ENCODE results near the gene IMMP2L. TPM values are rescaled to one million over a fixed set of nuclear protein-coding genes. Genes with fewer than 3 reads are reported as not detected.

IMMP2L gene
- total and polyA plus RNA-seq, 4 donors: 9.2 to 34.7 (median 11.1) TPM

GRCh38 chr7:110962826-110963225, 599.5 kb downstream of the IMMP2L start:
- Histone ChIP-seq H3K9me3 (ENCODE audit: control insufficient read depth in 4 of 4, insufficient read depth in 3 of 4, low read length in 3 of 4) (no peaks in the 10 kb centered on the region), H3K4me3 (no peak overlapping the region), H3K27me3 (ENCODE audit: control insufficient read depth in 3 of 3, insufficient read depth in 3 of 3, low read length in 2 of 3) (no peaks in the 10 kb centered on the region), H3K9ac (ENCODE audit: insufficient read depth in 1 of 2, low read length in 2 of 2) (no peak overlapping the region), H3K27ac (ENCODE audit: low read depth in 1 of 2, low read length in 1 of 2) (no peak overlapping the region), H3K36me3 (ENCODE audit: control insufficient read depth in 4 of 4, insufficient read depth in 4 of 4, low read length in 4 of 4) (no peaks in the 10 kb centered on the region), H3K4me1 (ENCODE audit: control insufficient read depth in 5 of 5, insufficient read depth in 5 of 5, low read length in 5 of 5) (peaks cover 0 to 11% (median 0%) of the 10 kb centered on the region in 5 donors)
- 72 to 81% methylated on average over 3 of the region's 3 CpGs for WGBS, 2 donors
- DNase-seq (no peak), ATAC-seq (ENCODE audit: insufficient read depth, low FRiP score) (no peak)
- no peak for TF ChIP-seq CTCF (IDR thresholded peaks at IDR 0.05; ENCODE audit: control extremely low read depth, extremely low read depth)

- Histone ChIP-seq H3K9ac (ENCODE audit: insufficient read depth in 1 of 2, low read length in 2 of 2) (no peak overlapping the region), H3K27me3 (ENCODE audit: control insufficient read depth in 3 of 3, insufficient read depth in 3 of 3, low read length in 2 of 3) (no peaks in the 10 kb centered on the region), H3K4me3 (no peak overlapping the region), H3K36me3 (ENCODE audit: control insufficient read depth in 4 of 4, insufficient read depth in 4 of 4, low read length in 4 of 4) (no peaks in the 10 kb centered on the region), H3K9me3 (ENCODE audit: control insufficient read depth in 4 of 4, insufficient read depth in 3 of 4, low read length in 3 of 4) (no peaks in the 10 kb centered on the region), H3K27ac (ENCODE audit: low read depth in 1 of 2, low read length in 1 of 2) (no peak overlapping the region), H3K4me1 (ENCODE audit: control insufficient read depth in 5 of 5, insufficient read depth in 5 of 5, low read length in 5 of 5) (peaks cover 0 to 11% (median 0%) of the 10 kb centered on the region in 5 donors)
- TF ChIP-seq CTCF (IDR thresholded peaks at IDR 0.05; ENCODE audit: control extremely low read depth, extremely low read depth): no peak
- ATAC-seq (ENCODE audit: insufficient read depth, low FRiP score): no peak
- DNase-seq: no peak
- WGBS, 2 donors: 79 to 81% methylated on average over 2 of the region's 2 CpGs
Observed at GRCh38 chr7:110962374-110962773, 599.9 kb downstream of the IMMP2L start.

- Histone ChIP-seq H3K9me3 (ENCODE audit: control insufficient read depth in 4 of 4, insufficient read depth in 3 of 4, low read length in 3 of 4) (no peaks in the 10 kb centered on the region), H3K36me3 (ENCODE audit: control insufficient read depth in 4 of 4, insufficient read depth in 4 of 4, low read length in 4 of 4) (no peaks in the 10 kb centered on the region), H3K4me1 (ENCODE audit: control insufficient read depth in 5 of 5, insufficient read depth in 5 of 5, low read length in 5 of 5) (peaks cover 0 to 11% (median 0%) of the 10 kb centered on the region in 5 donors), H3K9ac (ENCODE audit: insufficient read depth in 1 of 2, low read length in 2 of 2) (no peak overlapping the region), H3K27me3 (ENCODE audit: control insufficient read depth in 3 of 3, insufficient read depth in 3 of 3, low read length in 2 of 3) (no peaks in the 10 kb centered on the region), H3K4me3 (no peak overlapping the region), H3K27ac (ENCODE audit: low read depth in 1 of 2, low read length in 1 of 2) (no peak overlapping the region)
- no peak for DNase-seq
- TF ChIP-seq CTCF (IDR thresholded peaks at IDR 0.05; ENCODE audit: control extremely low read depth, extremely low read depth): no peak
- ATAC-seq (ENCODE audit: insufficient read depth, low FRiP score): no peak
Observed at GRCh38 chr7:110960811-110961210, 601.5 kb downstream of the IMMP2L start.

GRCh38 chr7:110948280-110948679, 614.0 kb downstream of the IMMP2L start:
- no peak for TF ChIP-seq CTCF (IDR thresholded peaks at IDR 0.05; ENCODE audit: control extremely low read depth, extremely low read depth)
- no peaks in the 10 kb centered on the region for H3K27me3 ChIP-seq (ENCODE audit: control insufficient read depth in 3 of 3, insufficient read depth in 3 of 3, low read length in 2 of 3)
- peaks cover 0 to 6% (median 0%) of the 10 kb centered on the region in 5 donors for H3K4me1 ChIP-seq (ENCODE audit: control insufficient read depth in 5 of 5, insufficient read depth in 5 of 5, low read length in 5 of 5)
- H3K27ac ChIP-seq (ENCODE audit: low read depth in 1 of 2, low read length in 1 of 2): no peak overlapping the region
- ATAC-seq (ENCODE audit: insufficient read depth, low FRiP score) (no peak), DNase-seq (no peak)
- H3K9ac ChIP-seq (ENCODE audit: insufficient read depth in 1 of 2, low read length in 2 of 2): no peak overlapping the region
- H3K4me3 ChIP-seq: no peak overlapping the region
- no peaks in the 10 kb centered on the region for H3K36me3 ChIP-seq (ENCODE audit: control insufficient read depth in 4 of 4, insufficient read depth in 4 of 4, low read length in 4 of 4)
- no peaks in the 10 kb centered on the region for H3K9me3 ChIP-seq (ENCODE audit: control insufficient read depth in 4 of 4, insufficient read depth in 3 of 4, low read length in 3 of 4)

All from lung (tissue), 12 donors.